Peyer's patch (tissue), 4 donors: ENCODE measurements around the gene EMP1. TPM values are rescaled to one million over a fixed set of nuclear protein-coding genes. Genes with fewer than 3 reads are reported as not detected.

Source experiments
- DNase-seq, 3 donors: peaks; one replicate each; pipeline ENCODE4 v3.0.0-alpha.2; 2017 to 2019
- H3K27ac ChIP-seq, 4 donors: fragments of 200-600 bp; sonication (generic); one replicate each; pipeline ENCODE4 v1.5.1; 2016 to 2019
- H3K27me3 ChIP-seq, 2 donors: fragments of 200-600 bp; sonication (generic); one replicate each; pipeline ENCODE4 v1.5.1; 2019
- H3K36me3 ChIP-seq, 3 donors: fragments of 200-600 bp; sonication (generic); one replicate each; pipeline ENCODE4 v1.5.1; 2016 to 2019
- H3K4me1 ChIP-seq, 4 donors: fragments of 200-600 bp; sonication (generic); one replicate each; pipeline ENCODE4 v1.5.1; 2016 to 2019
- H3K4me3 ChIP-seq, 4 donors: fragments of 200-600 bp; sonication (generic); 1 replicate in 3 of 4; 2 replicates in 1 of 4; pipeline ENCODE4 v1.5.1; 2016 to 2019; ENCODE audit warnings: mild to moderate bottlenecking in 1 of 4
- H3K9me3 ChIP-seq, 4 donors: fragments of 200-600 bp; sonication (generic); one replicate each; pipeline ENCODE4 v1.5.1; 2016 to 2019; ENCODE audit warnings: mild to moderate bottlenecking in 1 of 4
- POLR2A ChIP-seq, 2 donors: fragments of 450-650 bp; IDR thresholded peaks; one replicate each; pipeline ENCODE4 v1.5.1; 2017; ENCODE audit warnings: antibody characterized with exemption in 2 of 2, mild to moderate bottlenecking in 2 of 2, moderate library complexity in 2 of 2
- total RNA-seq, 4 donors: library from RNA; depleted of rRNA; stranded (reverse); fragments of >200 nt; gene quantifications; one replicate each; pipeline ENCODE4 v1.1.0, GENCODE V29; 2016
- TF ChIP-seq, protein P1 (sequence below), 6 experiments: fragments of 450-650 bp in 4 of 6; fragments of 200-600 bp in 2 of 6; sonication (generic) in 1 of 6; IDR thresholded peaks; one replicate each; pipeline ENCODE4 v1.5.1; 2017 to 2019; ENCODE audit warnings: antibody characterized with exemption in 6 of 6, mild to moderate bottlenecking in 3 of 6, moderate library complexity in 1 of 6

Gene EMP1
- total RNA-seq, 4 donors from 2014 or later: 37.1 to 110 (median 87.3) TPM

DNA sequence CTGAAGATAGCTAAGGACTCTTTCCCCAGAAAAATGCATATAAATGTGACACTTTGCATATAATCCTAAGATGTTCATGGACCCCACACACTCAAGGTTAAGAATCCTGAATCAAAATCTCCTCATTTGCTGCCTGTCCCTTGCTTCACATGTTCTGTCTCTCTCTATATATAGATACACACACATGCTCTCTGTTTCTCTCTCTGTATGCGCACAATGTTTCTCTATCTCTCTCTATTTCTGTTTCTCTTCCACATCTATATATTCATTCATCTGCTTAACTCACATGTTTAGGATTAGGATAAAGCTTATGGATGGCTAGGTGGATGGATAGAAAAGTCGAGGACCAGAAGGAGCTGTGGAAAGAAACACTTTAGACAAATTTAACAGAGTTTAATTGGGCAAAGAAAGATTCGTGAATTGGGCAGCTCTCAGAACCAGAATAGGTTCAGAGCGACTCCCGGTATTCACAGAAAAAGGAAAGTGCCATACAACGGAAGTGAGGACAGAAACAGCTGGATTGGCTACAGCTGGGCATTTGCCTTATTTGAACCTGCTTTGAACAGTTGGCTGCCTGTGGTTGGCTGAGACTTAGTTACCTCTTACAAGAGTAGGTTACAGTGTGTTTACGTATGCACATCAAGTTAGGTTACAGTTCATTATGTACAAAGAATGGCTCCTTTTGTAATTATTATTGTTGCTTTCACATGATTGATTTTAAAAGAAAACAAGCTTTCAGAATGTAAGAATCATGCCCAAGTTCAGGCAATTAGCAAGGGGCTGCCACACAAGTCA is 57.6 kb downstream of the EMP1 start:
- TF ChIP-seq, protein P1, sequence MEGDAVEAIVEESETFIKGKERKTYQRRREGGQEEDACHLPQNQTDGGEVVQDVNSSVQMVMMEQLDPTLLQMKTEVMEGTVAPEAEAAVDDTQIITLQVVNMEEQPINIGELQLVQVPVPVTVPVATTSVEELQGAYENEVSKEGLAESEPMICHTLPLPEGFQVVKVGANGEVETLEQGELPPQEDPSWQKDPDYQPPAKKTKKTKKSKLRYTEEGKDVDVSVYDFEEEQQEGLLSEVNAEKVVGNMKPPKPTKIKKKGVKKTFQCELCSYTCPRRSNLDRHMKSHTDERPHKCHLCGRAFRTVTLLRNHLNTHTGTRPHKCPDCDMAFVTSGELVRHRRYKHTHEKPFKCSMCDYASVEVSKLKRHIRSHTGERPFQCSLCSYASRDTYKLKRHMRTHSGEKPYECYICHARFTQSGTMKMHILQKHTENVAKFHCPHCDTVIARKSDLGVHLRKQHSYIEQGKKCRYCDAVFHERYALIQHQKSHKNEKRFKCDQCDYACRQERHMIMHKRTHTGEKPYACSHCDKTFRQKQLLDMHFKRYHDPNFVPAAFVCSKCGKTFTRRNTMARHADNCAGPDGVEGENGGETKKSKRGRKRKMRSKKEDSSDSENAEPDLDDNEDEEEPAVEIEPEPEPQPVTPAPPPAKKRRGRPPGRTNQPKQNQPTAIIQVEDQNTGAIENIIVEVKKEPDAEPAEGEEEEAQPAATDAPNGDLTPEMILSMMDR (IDR thresholded peaks at IDR 0.05): no peak
- no peak for TF ChIP-seq POLR2A (IDR thresholded peaks at IDR 0.05)
- Histone ChIP-seq H3K4me3 (no peak overlapping the region), H3K4me1 (peaks cover 0 to 5% (median 0%) of the 10 kb centered on the region in 4 donors), H3K27ac (no peak overlapping the region), H3K36me3 (no peaks in the 10 kb centered on the region), H3K9me3 (no peaks in the 10 kb centered on the region), H3K27me3 (no peaks in the 10 kb centered on the region)
- no peak for DNase-seq

DNA sequence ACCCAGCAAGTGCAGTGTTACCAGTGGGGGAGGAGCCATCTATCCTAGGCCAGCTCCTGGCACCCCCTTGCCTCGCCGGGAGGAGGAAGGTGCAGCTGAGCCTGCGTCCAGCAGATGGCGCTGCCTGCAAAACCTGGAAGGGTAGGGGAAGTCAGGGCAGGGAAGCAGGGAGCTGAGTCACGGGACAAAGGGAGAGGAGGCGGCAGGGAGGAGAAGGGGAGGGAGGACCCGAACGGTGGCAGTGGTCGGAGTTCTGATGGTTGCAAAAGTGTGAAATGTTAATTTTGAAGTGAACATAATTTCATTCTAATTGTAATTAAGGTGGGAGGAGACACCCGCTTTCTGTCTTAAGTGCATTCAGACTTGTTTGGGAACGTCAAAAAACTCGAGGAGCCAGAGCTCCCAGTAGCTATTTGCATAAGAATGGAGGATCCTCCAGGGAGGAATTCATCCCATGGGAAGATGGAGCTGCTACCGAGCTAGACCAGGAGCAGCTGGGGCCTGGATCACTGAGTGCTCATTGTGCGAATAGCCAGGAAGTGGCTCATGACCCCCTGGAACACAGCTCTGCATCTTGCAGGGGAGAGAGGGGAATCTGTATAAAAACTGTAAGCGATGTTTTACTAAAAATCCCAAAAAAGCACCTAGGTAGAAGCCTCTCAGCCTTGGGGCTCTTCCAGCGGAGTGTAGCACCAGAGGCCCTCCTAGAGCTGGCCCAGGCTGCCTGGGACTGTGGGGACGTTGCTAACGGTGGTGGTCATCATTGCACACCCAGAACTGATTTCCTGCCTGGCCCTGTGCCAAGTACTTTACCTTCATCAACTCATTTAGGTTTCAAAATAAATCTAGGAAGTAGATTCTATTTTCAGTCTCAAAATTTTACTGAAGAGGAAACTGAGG is 59.5 kb downstream of the EMP1 start:
- H3K4me1 ChIP-seq: peaks cover 0 to 5% (median 0%) of the 10 kb centered on the region in 4 donors
- TF ChIP-seq, protein P1 (IDR thresholded peaks at IDR 0.05): peak; percentile 59 to 99 (median 94)
- TF ChIP-seq POLR2A (IDR thresholded peaks at IDR 0.05): no peak
- no peaks in the 10 kb centered on the region for H3K9me3 ChIP-seq
- no peaks in the 10 kb centered on the region for H3K27me3 ChIP-seq
- H3K36me3 ChIP-seq: no peaks in the 10 kb centered on the region
- peak overlapping the region in 2 of 4 donors; percentile 32 to 39 for H3K4me3 ChIP-seq
- DNase-seq: peak; percentile 61 to 96 (median 94)
- H3K27ac ChIP-seq: no peak overlapping the region

DNA sequence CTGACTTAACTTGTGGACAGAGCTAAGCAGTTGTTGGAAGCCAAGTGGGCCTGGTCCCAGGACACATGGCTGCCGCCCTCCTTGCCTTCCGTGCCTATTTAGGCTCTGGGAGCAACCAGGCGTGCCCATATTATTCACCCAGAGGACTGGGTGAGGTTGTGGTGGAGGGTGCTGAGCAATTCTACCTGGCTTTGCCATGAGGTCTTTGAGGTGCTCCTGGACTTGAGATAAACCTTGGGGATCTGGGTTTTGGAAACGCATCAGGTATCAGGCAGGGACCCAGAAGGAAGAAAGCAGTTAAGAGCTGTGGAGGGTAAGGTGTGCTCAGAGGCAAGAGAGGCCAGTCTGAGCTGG is 60.1 kb downstream of the EMP1 start:
- TF ChIP-seq, protein P1 (IDR thresholded peaks at IDR 0.05): no peak
- H3K36me3 ChIP-seq: no peaks in the 10 kb centered on the region
- no peak overlapping the region for H3K4me3 ChIP-seq
- no peaks in the 10 kb centered on the region for H3K9me3 ChIP-seq
- H3K27ac ChIP-seq: no peak overlapping the region
- DNase-seq: no peak
- no peaks in the 10 kb centered on the region for H3K27me3 ChIP-seq
- H3K4me1 ChIP-seq: peaks cover 0 to 5% (median 0%) of the 10 kb centered on the region in 4 donors

DNA sequence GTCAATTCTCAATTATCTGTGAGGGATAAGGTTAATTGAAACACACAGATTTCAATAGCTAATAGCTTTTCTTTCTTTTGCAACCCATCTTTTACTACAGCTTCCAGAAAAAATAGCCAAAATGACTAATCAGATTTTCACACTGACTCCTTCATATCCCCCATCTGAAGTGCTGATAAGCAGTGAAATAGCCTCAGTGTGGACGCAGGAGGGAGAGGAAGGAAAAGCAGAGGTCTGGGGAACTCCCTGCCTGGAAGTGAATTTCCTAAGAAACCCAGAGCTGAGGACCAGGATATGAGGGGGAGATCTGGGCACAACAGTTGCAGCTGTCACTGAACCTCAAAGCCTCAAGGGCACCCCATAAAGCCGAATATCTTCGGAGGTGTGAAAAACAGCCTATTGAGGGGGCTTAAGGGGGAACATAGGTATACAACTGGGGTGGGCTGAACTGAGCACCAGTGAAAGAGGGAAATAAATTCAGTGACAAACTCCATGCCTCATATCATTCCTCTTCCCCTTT is 60.9 kb downstream of the EMP1 start:
- H3K27me3 ChIP-seq: no peaks in the 10 kb centered on the region
- H3K36me3 ChIP-seq: no peaks in the 10 kb centered on the region
- peaks cover 0 to 5% (median 0%) of the 10 kb centered on the region in 4 donors for H3K4me1 ChIP-seq
- no peak overlapping the region for H3K27ac ChIP-seq
- DNase-seq: no peak
- no peaks in the 10 kb centered on the region for H3K9me3 ChIP-seq
- TF ChIP-seq, protein P1 (IDR thresholded peaks at IDR 0.05): no peak
- TF ChIP-seq POLR2A (IDR thresholded peaks at IDR 0.05): no peak
- no peak overlapping the region for H3K4me3 ChIP-seq

GRCh38 chr12:13258197-13258596 is 61.7 kb downstream of the EMP1 start:
- Histone ChIP-seq H3K27ac (no peak overlapping the region), H3K4me1 (peaks cover 0 to 5% (median 0%) of the 10 kb centered on the region in 4 donors), H3K27me3 (no peaks in the 10 kb centered on the region), H3K9me3 (no peaks in the 10 kb centered on the region), H3K36me3 (no peaks in the 10 kb centered on the region), H3K4me3 (no peak overlapping the region)
- no peak for DNase-seq
- TF ChIP-seq POLR2A (IDR thresholded peaks at IDR 0.05): no peak
- TF ChIP-seq, protein P1 (IDR thresholded peaks at IDR 0.05): no peak
